Left kidney (tissue), 2 donors: ENCODE data around the gene HOXA2. TPM values are rescaled to one million over a fixed set of nuclear protein-coding genes. Genes with fewer than 3 reads are reported as not detected.

Experiments
- DNase-seq: peaks from one replicate; pipeline ENCODE4 v3.0.0-alpha.2; 2013
- polyA plus RNA-seq: library from polyadenylated mRNA; unstranded; fragments of 120-200 nt; gene quantifications from one replicate; pipeline ENCODE4 v1.2.1, GENCODE V29; 2013; ENCODE audit not compliant: insufficient read length

The HOXA2 gene
- polyA plus RNA-seq, 1 donor = 13.9 TPM

DNA sequence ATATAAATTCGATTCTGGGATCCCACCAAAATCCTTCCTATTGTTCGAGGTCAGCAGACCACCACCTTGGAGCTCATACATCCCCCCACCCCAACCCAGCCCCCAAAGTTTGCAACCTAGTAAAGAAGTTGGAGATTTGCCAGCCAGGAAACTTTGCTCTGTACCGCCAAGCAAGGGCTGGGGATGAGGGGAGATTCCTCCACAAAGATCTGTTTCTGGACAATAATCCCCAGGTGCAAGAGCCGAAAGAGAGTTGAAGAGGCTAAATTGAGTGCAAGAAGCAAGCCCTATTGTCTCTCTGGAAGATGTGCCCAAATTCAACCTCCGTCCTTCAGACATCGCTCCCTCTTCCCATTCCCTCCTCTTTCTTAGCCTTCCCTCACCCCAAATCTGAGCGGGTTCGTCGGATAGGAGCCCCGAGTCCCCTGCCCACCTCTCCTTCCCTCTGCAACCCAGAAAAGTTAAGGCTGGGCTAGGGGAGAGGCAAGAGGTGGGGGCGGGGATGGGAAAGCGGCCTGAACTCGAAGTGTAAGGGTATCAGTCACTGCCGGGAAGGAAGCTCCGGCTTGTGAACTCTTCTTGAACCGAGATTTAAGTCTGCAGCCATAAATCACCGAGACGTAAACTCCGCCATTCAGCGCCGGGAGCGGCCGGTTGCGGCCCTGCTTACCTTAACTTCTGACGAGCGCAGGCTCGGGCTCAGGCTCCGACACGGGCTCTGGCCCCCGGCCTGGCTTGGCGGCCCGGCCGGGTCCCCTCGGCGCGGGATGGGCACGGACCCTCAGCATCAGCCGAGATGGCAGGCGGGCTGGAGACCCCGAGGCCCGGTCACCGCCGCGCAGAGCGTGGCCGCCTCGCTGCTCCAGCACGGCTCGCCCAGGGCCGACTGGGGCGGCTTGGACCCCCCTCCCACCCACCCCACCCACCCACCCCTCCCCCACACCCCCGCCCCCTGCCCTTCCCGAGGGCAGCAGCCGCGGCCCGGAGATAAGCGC is 10.8 kb upstream of the HOXA2 start:
- DNase-seq = peak; percentile 93

DNA sequence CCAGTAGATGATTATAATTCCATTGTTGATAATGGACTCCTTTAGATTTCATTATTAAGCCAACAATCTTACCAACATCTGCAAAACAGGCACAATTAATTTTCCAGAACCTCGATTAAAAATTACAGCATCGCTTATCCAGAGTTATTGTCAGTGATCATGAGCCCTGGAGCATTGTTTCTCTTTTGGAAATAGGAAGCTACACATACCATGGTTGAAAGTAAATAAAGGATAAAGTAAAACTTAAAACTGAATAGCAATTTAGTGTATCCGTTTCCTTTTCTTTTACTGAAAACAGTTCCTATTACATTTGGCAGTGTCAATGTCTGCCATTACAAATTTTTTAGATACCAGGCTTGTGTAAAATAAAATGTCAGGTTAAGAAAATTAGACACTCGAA is 9.9 kb upstream of the HOXA2 start:
- no peak for DNase-seq

- no peak for DNase-seq
Observed at GRCh38 chr7:27111751-27112277, 9.3 kb upstream of the HOXA2 start.

DNA sequence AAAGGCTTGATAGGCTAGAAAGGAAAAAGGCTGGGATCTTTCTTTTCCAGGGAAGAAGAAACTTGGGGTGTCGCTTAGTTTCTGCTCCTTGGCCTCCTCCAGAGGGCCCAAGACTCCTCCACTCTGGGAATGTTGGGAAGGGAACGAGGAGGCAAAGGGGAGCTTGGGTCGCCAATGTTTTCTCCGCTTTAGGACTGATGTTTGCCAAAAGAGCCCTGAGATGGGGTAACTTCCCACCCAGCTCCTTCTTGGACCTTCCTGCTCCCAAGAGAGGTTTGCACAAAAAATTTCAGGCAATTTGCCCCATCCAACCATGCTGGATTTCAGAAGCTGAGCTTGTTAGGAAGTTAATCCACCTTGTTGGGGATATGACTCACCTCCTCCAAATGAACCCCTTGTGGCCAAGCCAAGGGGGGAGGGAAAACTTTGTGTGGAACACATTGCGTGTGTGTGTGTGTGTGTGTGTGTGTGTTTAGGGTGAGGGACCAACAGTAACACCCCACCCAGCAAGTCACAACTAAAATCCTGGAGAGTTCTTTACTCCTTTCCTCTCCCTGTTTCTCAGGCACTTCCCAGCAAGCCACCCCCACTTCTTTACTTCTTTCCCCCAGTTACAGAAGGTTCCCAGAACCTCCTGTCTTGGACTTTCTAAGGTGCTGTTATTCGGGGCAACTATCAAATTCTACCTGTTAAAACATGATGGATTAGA is 8.7 kb upstream of the HOXA2 start:
- DNase-seq = no peak

- no peak for DNase-seq
Observed at GRCh38 chr7:27110186-27111031, 7.9 kb upstream of the HOXA2 start.

- no peak for DNase-seq
Observed at GRCh38 chr7:27109466-27110185, 7.1 kb upstream of the HOXA2 start.

- DNase-seq = no peak
Observed at GRCh38 chr7:27108390-27109127, 6.1 kb upstream of the HOXA2 start.

- DNase-seq = no peak
Observed at GRCh38 chr7:27107391-27108381, 5.2 kb upstream of the HOXA2 start.

DNA sequence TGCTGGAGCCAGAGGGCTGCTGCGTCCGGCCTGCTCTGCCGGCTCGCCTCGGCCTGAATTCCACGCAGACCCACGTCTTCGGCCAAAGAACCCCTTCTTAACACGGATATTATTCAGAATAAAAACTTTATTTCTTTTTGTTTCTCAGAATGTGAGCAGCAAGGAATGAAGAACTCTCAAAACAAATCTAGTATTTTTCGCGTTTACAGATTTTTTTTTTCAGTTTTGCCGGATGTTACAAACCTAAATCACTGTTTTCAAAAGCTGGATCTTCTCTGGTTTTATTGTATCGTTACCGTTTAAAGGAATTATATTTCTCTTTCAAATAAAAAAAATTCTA is 4.4 kb upstream of the HOXA2 start:
- DNase-seq = no peak

DNA sequence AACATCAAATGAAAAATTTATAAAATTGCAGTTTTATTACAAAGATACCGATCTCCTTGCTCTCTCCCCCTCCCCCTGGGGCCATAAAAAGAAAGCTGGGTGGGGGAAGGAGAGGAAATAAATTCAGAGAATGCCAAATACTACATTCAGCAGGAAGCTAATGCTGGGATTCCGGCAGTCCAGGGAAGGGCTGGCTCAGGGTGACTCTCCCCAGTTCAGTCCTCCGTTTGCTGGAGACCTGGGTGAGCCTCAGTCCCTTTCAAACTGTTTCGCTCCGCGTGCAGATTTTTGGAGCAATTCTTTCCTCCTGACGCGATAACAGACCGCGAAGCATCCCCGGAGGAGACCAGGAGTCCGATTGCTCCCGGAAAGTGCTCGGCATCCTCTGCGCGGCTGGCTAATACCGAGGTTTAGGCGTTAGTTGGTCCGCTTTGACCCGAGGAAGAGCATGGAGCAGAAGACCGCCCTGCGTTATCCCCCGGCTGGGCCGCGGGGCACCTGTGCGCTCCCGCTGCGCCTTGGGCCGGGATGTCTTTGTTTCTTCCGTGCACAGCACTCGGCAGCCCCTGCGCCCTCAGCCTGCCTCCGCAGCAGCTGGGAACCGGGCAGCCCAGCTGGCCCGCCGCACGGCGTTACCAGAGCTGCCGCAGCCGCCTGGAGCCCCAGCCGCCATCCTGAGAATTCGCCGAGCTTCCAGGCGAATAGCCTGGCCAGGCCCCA is 3.9 kb upstream of the HOXA2 start:
- peak; percentile 44 for DNase-seq

DNA sequence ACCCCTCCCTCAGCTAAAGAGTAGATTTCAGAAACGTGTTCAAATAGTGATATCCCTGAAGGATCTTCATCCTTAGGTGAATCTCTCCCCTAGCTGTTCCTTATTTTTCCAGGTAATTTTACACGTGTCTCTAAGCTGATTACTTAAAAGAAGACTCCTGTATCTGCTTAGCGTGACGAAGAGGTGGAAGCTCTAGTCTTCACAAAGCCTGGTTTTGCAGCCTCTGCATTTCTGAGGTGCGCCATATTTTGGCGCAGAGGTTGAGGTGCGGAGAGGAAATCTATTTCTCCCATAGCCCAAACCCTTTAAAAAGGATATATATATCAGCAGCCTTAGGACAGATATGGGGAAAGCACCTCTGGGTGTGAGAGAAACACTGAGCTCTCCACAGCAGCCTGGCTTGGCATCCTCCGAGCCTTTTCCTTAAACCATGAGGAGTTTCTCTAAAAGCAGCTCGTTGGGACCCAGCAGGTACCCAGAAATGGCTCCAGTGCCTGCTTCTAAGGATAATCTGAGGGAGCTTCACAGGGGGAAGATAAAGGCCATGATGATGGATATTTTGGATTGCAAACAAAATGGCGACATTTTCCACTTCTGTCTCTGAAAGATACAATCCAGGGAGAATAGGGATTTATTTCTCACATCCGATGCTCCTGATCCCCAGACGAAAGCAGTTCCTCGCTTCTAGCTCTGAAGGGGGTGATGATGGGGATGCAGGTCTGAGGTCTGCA is 3.0 kb upstream of the HOXA2 start:
- DNase-seq = peak; percentile 33

DNA sequence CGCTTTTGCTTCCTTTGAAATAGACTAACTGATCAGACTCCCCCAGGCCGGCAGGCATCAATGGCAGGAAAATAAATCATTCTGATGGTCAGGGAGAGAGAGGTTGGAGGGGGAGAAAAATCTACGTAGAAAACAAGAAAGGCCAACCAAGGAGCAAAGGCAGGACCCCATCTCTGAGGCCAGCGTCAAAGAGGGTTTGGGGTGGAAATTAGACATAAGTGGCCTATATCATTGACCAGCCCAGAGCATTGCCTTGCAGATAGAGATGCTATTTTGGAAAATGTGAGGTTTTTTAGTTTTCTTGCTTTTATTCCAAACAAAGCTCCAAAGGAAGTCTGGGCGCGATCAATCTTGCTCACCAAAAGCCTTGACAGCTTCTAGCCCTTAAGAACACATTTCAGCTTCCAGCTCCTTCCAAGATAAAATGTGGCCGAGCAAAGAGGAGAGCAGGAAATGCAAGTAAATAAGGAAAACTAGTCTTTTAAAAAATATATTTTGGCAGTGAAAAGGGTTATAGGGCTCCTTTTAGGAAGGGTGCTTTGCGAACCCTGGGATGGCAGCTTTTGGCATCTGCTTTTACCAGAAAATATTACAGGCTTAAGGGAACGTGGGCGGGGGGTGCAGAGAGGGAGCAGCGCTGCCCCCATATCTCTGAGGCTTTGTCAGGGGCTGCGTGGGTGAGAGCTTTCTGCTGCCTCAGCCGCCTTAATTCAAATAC is 2.0 kb upstream of the HOXA2 start:
- DNase-seq = peak; percentile 84

GRCh38 chr7:27103489-27104226 is 1.2 kb upstream of the HOXA2 start:
- DNase-seq = peak; percentile 53

DNA sequence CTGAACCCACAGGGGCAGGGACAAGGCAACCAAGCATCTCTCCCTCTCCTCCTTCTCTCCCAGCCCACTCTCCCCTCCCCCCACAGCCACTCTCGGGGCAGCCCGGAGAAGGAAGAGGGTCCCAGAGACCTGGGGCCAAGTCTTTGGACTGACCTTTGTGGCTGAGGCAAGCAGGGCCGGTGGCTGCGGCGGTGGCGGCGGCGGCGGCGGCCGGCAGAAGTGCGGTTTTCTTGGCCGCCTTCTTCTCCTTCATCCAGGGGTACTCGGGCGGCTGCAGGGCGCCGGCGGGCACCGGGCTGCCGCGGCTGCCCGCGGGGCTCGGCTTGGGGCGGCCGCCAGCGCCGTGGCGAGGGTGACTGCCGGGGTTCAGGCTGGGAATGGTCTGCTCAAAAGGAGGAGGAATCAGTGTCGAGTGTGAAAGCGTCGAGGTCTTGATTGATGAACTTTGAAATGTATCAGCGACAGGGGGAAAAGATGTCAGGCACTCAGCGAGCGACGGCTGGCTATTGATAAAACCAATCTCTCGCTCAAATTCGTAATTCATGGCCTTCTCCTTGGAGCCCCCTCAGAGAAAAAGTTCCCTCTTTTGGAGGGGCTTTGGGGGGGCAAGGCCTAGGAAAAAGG is 414 bp downstream of the HOXA2 start:
- DNase-seq = peak; percentile 49

- DNase-seq = peak; percentile 83
Observed at GRCh38 chr7:27101171-27101956, 1.1 kb downstream of the HOXA2 start.
